T-cell (primary cell): ENCODE measurements around the gene SCOC. TPM values are rescaled to one million over a fixed set of nuclear protein-coding genes. Genes with fewer than 3 reads are reported as not detected.

Experiments used
- ATAC-seq, 4 experiments: fragments of 200-7000 bp in 3 of 4; fragments of 150-1000 bp in 1 of 4; cut with Tn5 transposase; replicated peaks in 1 of 4; 1 replicate in 3 of 4; 2 replicates in 1 of 4; pipeline ENCODE4 v1.10.0; 2021; ENCODE audit warnings: moderate library complexity in 3 of 4, mild to moderate bottlenecking in 2 of 4, moderate number of reproducible peaks in 1 of 4
- CTCF ChIA-PET, 2 donors: fragments of 300-600 bp; sonication (Branson Sonifier 250); formaldehyde crosslinking; loops; one replicate each; lab custom pipeline; 2022; ENCODE audit warnings: antibody characterized with exemption in 2 of 2; lab: Charles Lee
- POLR2A ChIA-PET, 2 donors: fragments of 300-600 bp; sonication (Branson Sonifier 250); formaldehyde crosslinking; loops; one replicate each; lab custom pipeline; 2022; ENCODE audit warnings: antibody characterized with exemption in 2 of 2; lab: Charles Lee
- DNase-seq, 35 experiments: peaks; one replicate each; pipeline versions ENCODE4 v3.0.0 to v3.0.0-alpha.2; 2013 to 2023
- H3K27ac ChIP-seq: one replicate; pipeline ENCODE4 v1.5.1; 2013; ENCODE audit warnings: low read length
- H3K27me3 ChIP-seq, 2 experiments: replicated peaks in 1 of 2; 1 replicate in 1 of 2; 2 replicates in 1 of 2; pipeline versions ENCODE4 v1.6.1 to v1.7.0; 2013; ENCODE audit warnings: low read length in 1 of 2, mixed read lengths in 1 of 2; ENCODE audit not compliant: control insufficient read depth in 2 of 2, insufficient read depth in 2 of 2; ENCODE audit errors: extremely low read depth in 1 of 2
- H3K36me3 ChIP-seq, 2 donors: 1 replicate in 1 of 2; 2 replicates in 1 of 2; pipeline versions ENCODE4 v1.6.1 to v1.7.0; 2013; ENCODE audit warnings: low read length in 1 of 2; ENCODE audit not compliant: control insufficient read depth in 2 of 2, insufficient read depth in 1 of 2; ENCODE audit errors: extremely low read depth in 1 of 2
- H3K4me1 ChIP-seq, 2 experiments: 1 replicate in 1 of 2; 2 replicates in 1 of 2; pipeline versions ENCODE4 v1.6.1 to v1.7.0; 2013; ENCODE audit warnings: low read length in 2 of 2, mixed read lengths in 1 of 2; ENCODE audit not compliant: insufficient read depth in 2 of 2, control insufficient read depth in 1 of 2; ENCODE audit errors: extremely low read depth in 1 of 2
- H3K4me3 ChIP-seq, 2 donors: 1 replicate in 1 of 2; 2 replicates in 1 of 2; pipeline versions ENCODE4 v1.5.1 to v1.7.0; 2013; ENCODE audit warnings: mild to moderate bottlenecking in 2 of 2, low read length in 1 of 2, moderate library complexity in 1 of 2; ENCODE audit not compliant: control insufficient read depth in 1 of 2; ENCODE audit errors: extremely low read depth in 1 of 2
- H3K9me3 ChIP-seq: 2 replicates; pipeline ENCODE4 v1.7.0; 2013
- H3K27ac Mint-ChIP-seq, 2 donors: one replicate each; pipeline ENCODE4 v1.8.0; 2020 to 2021; ENCODE audit warnings: mild to moderate bottlenecking in 2 of 2, mixed read lengths in 2 of 2
- H3K27me3 Mint-ChIP-seq, 2 donors: one replicate each; pipeline ENCODE4 v1.8.0; 2021 to 2022; ENCODE audit warnings: mixed read lengths in 2 of 2
- H3K36me3 Mint-ChIP-seq: one replicate; pipeline ENCODE4 v1.8.0; 2021; ENCODE audit warnings: mixed read lengths
- H3K4me1 Mint-ChIP-seq, 3 donors: one replicate each; pipeline ENCODE4 v1.8.0; 2020 to 2022; ENCODE audit warnings: mixed read lengths in 3 of 3, mild to moderate bottlenecking in 1 of 3
- H3K4me3 Mint-ChIP-seq, 3 donors: one replicate each; pipeline ENCODE4 v1.8.0; 2020 to 2022; ENCODE audit warnings: mild to moderate bottlenecking in 3 of 3, mixed read lengths in 3 of 3, moderate library complexity in 3 of 3
- H3K9me3 Mint-ChIP-seq, 3 donors: one replicate each; pipeline ENCODE4 v1.8.0; 2020 to 2022; ENCODE audit warnings: mixed read lengths in 3 of 3
- WGBS: methylation state at CpG from one replicate; pipeline ENCODE4 v1.1.5; 2013; ENCODE audit warnings: missing lambda C conversion rate; ENCODE audit not compliant: insufficient coverage; 5-methylcytosine and 5-hydroxymethylcytosine counted together
- total RNA-seq, 35 experiments: library from RNA in 6 of 35; stranded (reverse) in 6 of 35; fragments of 120-200 nt in 1 of 35; gene quantifications; one replicate each; pipeline versions ENCODE4 v1.2.1 to v1.2.4 and lab custom pipeline; 2013 to 2026

The SCOC gene
- total RNA-seq, 5 donors from 2014 or later (not counting 1 experiment from before 2014, with no cell fraction given): 10.3 to 19.3 (median 18.7) TPM

DNA sequence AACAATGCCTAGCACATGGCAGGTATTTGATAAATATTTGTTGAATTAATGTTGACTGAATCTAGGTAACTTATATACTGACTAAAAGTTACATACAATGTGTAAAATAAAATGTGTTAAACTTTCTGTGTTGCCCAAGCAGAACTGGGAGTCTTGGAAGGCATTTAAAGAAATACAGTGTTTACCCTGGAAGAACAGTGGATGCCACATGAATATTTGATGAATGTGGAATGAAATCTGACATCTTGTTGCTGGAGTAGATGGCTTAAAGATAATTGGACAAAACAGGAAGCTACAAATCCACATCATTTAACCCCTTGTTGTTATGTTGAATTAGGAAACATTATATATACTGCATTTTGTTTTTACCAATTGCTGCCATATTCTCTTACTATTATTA lies 39.9 kb upstream of the SCOC start:
- H3K4me3 ChIP-seq: no peak overlapping the region
- H3K36me3 ChIP-seq: no peaks in the 10 kb centered on the region
- no peak overlapping the region for H3K27ac Mint-ChIP-seq
- ATAC-seq (no peak), DNase-seq (no peak)
- no peak overlapping the region for H3K4me3 Mint-ChIP-seq
- no peak overlapping the region for H3K27ac ChIP-seq
- CTCF ChIA-PET: no interaction called here
- H3K27me3 Mint-ChIP-seq: peaks cover 3 to 18% of the 10 kb centered on the region in 2 donors
- H3K9me3 ChIP-seq: no peaks in the 10 kb centered on the region
- no peaks in the 10 kb centered on the region for H3K9me3 Mint-ChIP-seq
- peaks cover 0 to 5% (median 0%) of the 10 kb centered on the region in 3 donors for H3K4me1 Mint-ChIP-seq
- POLR2A ChIA-PET: interaction anchor here in 1 of 2 donors (0.6 kb wide), 1 partner anchor 1412 kb away, joined by 7 read pairs; no protein-coding TSS in a partner anchor
- H3K36me3 Mint-ChIP-seq: no peaks in the 10 kb centered on the region
- no peaks in the 10 kb centered on the region for H3K4me1 ChIP-seq
- H3K27me3 ChIP-seq: no peaks in the 10 kb centered on the region

DNA sequence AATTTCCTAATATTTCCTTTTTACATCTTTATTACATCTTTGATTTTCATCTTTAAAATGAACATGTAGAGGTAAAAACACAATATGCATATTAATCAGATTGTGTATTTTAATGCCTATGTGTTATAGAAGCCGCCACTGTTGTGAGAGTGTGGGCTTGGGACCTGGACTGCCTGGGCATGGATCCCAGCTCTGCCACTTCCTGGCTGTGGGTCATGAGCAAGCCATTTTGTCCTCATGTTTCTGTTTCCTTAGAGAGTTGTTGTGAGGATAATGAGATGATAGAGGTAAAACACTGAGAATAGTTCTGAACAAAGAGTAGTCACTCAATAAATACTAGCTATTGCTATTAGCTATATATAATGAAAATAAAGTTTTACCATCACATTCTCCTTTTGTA lies 38.4 kb upstream of the SCOC start:
- DNase-seq (no peak), ATAC-seq (no peak)
- Histone ChIP-seq H3K36me3 (no peaks in the 10 kb centered on the region), H3K27ac (no peak overlapping the region), H3K9me3 (no peaks in the 10 kb centered on the region), H3K4me3 (no peak overlapping the region), H3K4me1 (no peaks in the 10 kb centered on the region), H3K27me3 (no peaks in the 10 kb centered on the region)
- Mint-ChIP-seq H3K27me3 (peaks cover 3 to 12% of the 10 kb centered on the region in 2 donors), H3K4me3 (no peak overlapping the region), H3K27ac (no peak overlapping the region), H3K36me3 (no peaks in the 10 kb centered on the region), H3K9me3 (no peaks in the 10 kb centered on the region), H3K4me1 (peaks cover 0 to 5% (median 0%) of the 10 kb centered on the region in 3 donors)
- 100% methylated on average over 1 of the region's 1 CpG for whole genome bisulfite sequencing
- POLR2A ChIA-PET: no interaction called here
- CTCF ChIA-PET: no interaction called here

DNA sequence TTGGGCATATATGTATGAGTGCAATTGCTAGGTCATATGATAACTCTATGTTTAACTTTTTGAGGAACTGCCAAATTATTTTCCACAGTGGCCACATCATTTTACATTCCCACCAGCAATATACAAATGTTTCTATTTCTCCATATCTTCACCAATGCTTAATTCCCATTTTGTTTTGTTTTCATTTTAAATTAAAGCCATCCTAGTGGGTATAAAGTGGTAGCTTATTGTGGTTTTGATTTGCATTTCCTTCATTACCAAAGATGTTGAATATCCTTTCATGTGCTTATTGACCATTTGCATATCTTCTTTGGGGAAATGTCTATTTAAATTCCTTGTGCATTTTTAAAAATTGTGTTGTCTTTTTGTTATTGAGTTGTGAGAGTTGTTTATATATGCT lies 36.7 kb upstream of the SCOC start:
- ATAC-seq: no peak
- POLR2A ChIA-PET: no interaction called here
- no peak for DNase-seq
- Mint-ChIP-seq H3K4me1 (no peaks in the 10 kb centered on the region), H3K27me3 (peaks cover 3 to 12% of the 10 kb centered on the region in 2 donors), H3K4me3 (no peak overlapping the region), H3K27ac (no peak overlapping the region), H3K36me3 (no peaks in the 10 kb centered on the region), H3K9me3 (no peaks in the 10 kb centered on the region)
- H3K4me3 ChIP-seq: no peak overlapping the region
- CTCF ChIA-PET: no interaction called here
- H3K9me3 ChIP-seq: no peaks in the 10 kb centered on the region
- H3K27ac ChIP-seq: no peak overlapping the region
- H3K4me1 ChIP-seq: no peaks in the 10 kb centered on the region
- H3K36me3 ChIP-seq: no peaks in the 10 kb centered on the region
- no peaks in the 10 kb centered on the region for H3K27me3 ChIP-seq

DNA sequence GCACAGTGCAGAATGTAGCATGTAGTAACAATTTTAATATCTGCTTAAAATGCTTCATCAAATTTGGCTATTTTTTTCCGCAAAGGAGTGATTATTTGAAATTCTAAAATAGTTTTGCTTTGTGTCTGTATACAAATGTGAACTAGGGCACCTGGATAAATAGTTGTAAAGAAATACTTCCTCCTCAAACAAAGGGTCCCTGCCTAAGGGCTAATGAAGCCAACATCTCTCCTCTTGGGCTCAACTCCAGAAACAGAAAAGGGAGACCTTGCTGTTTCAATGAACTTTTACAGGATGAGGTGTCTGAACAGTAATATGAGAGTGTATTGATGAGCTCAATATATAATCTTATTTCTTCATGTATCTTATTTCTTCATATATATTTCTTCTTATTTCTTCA lies 30.8 kb upstream of the SCOC start:
- ATAC-seq (no peak), DNase-seq (no peak)
- Histone ChIP-seq H3K9me3 (no peaks in the 10 kb centered on the region), H3K27ac (no peak overlapping the region), H3K27me3 (peaks cover 0 to 2% of the 10 kb centered on the region in 2 experiments), H3K36me3 (no peaks in the 10 kb centered on the region), H3K4me3 (no peak overlapping the region), H3K4me1 (no peaks in the 10 kb centered on the region)
- Mint-ChIP-seq H3K27ac (no peak overlapping the region), H3K4me3 (no peak overlapping the region), H3K36me3 (no peaks in the 10 kb centered on the region), H3K4me1 (peaks cover 3 to 5% (median 5%) of the 10 kb centered on the region in 3 donors), H3K9me3 (no peaks in the 10 kb centered on the region), H3K27me3 (peaks cover 17 to 22% of the 10 kb centered on the region in 2 donors)
- CTCF ChIA-PET: interaction anchor here (0.6 to 0.7 kb wide), 2 partner anchors 31 to 267 kb away, joined by 3 to 4 read pairs; partner anchors contain the start of gene SCOC (in 1 of the 2)
- no CpG with 5 or more reads among the region's 1 CpG for WGBS
- POLR2A ChIA-PET: interaction anchor here in 1 of 2 donors (0.7 kb wide), 1 partner anchor 12 kb away, joined by 3 read pairs; no protein-coding TSS in a partner anchor

DNA sequence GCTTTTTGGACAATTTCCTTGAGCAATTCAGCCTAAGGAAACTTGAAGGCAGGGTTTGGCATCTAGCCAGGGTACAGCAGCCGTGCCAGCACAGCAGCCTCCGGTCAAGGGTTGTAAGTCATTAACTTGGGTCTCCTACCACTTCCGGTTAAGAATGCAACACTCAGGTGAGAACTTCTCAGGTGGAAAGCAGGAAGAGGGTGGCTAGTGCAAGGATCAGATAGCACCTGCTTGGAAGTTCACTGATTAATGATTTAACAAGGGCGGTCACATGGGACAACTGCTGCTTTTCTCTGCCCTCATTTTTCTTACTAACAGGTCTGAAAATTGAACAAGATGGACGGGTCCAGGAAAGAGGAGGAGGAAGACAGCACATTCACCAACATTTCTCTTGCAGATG lies 30.1 kb upstream of the SCOC start:
- no peak overlapping the region for H3K27ac Mint-ChIP-seq

DNA sequence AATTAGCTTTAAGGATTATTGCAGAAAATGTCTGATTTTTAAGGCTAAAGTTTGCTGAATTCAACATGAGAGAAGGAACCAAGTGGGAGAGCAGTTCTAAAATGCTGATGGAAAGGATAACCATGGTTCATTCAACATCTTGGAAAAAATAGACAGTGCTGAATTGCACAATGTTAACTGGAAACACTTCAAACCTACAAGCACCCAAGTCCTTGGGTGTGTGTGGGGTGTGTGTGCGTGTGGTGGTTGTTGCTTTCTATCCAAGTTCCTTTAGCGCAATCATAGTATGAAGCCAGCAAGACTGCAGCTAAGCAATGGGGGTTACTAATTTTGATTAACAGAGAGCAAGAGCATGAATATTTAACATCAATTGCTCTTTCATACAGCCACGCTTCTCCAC lies 29.3 kb upstream of the SCOC start:
- Histone ChIP-seq H3K36me3 (no peaks in the 10 kb centered on the region), H3K4me3 (no peak overlapping the region), H3K27ac (no peak overlapping the region), H3K27me3 (peaks cover 0 to 2% of the 10 kb centered on the region in 2 experiments), H3K4me1 (no peaks in the 10 kb centered on the region), H3K9me3 (no peaks in the 10 kb centered on the region)
- H3K4me3 Mint-ChIP-seq: no peak overlapping the region
- H3K27me3 Mint-ChIP-seq: peaks cover 14 to 25% of the 10 kb centered on the region in 2 donors
- DNase-seq (no peak), ATAC-seq (no peak)
- no peak overlapping the region for H3K27ac Mint-ChIP-seq
- H3K36me3 Mint-ChIP-seq: no peaks in the 10 kb centered on the region
- WGBS: no CpG with 5 or more reads among the region's 3 CpGs
- CTCF ChIA-PET: interaction anchor here (1.0 to 1.2 kb wide), 2 partner anchors 9 to 15 kb away, joined by 3 to 6 read pairs; no protein-coding TSS in a partner anchor
- H3K9me3 Mint-ChIP-seq: no peaks in the 10 kb centered on the region
- H3K4me1 Mint-ChIP-seq: peaks cover 3 to 5% (median 5%) of the 10 kb centered on the region in 3 donors
- POLR2A ChIA-PET: no interaction called here

More for the DNA sequence above, 30.1 kb upstream of the SCOC start:
- Histone ChIP-seq H3K36me3 (no peaks in the 10 kb centered on the region), H3K4me1 (no peaks in the 10 kb centered on the region), H3K27ac (no peak overlapping the region), H3K4me3 (no peak overlapping the region), H3K9me3 (no peaks in the 10 kb centered on the region), H3K27me3 (peaks cover 0 to 2% of the 10 kb centered on the region in 2 experiments)
- H3K4me3 Mint-ChIP-seq: peak overlapping the region in 1 of 3 donors; percentile 34
- POLR2A ChIA-PET: no interaction called here
- no peak for DNase-seq
- H3K36me3 Mint-ChIP-seq: no peaks in the 10 kb centered on the region
- WGBS: 10% methylated on average over 2 of the region's 5 CpGs
- CTCF ChIA-PET: interaction anchor here (1.0 to 1.2 kb wide), 2 partner anchors 10 to 16 kb away, joined by 3 to 6 read pairs; no protein-coding TSS in a partner anchor
- peaks cover 3 to 5% (median 5%) of the 10 kb centered on the region in 3 donors for H3K4me1 Mint-ChIP-seq
- H3K9me3 Mint-ChIP-seq: no peaks in the 10 kb centered on the region
- ATAC-seq: no peak
- peaks cover 14 to 24% of the 10 kb centered on the region in 2 donors for H3K27me3 Mint-ChIP-seq
